OCI-M2 (cell line): ENCODE measurements around the gene CEACAM16.

Source experiments
- DNase-seq: peaks from one replicate; lab custom pipeline; 2025; ENCODE audit not compliant: unreplicated experiment; lab: John Stamatoyannopoulos, UW

The CEACAM16 gene

DNA sequence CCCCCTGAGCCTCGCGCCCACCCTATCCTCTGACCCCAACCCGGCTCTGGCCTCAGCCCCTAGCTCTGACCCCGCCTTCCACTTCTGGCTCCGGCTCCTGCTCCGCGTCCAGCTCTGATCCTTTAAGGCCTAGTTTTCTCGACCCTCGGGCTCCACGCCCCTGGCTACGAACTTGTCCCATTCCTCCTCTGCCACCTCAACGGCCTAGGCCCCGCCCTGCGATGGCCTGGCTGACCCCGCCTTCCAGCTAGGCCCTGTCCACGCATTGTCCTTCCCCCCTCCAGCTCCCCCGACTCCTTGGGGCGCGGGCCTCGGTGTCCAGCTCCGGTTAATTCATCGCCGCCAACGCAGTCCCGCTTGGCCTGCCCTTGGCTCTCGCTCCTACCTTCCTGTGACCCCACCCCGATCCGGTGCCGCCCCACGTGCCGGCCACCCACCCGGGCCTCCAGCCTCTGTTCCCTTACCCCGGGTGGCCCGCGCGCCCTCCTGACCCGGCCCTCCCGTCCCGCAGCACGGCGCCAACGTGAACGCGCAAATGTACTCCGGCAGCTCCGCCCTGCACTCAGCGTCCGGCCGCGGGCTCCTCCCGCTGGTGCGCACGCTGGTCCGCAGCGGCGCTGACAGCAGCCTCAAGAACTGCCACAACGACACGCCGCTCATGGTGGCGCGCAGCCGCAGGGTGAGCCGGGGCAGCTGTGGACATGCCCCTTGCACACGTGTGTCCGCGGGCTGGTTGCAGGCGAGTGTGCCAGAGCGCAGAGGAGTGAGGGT, 59.0 kb downstream of the CEACAM16 start:
- DNase-seq = no peak

DNA sequence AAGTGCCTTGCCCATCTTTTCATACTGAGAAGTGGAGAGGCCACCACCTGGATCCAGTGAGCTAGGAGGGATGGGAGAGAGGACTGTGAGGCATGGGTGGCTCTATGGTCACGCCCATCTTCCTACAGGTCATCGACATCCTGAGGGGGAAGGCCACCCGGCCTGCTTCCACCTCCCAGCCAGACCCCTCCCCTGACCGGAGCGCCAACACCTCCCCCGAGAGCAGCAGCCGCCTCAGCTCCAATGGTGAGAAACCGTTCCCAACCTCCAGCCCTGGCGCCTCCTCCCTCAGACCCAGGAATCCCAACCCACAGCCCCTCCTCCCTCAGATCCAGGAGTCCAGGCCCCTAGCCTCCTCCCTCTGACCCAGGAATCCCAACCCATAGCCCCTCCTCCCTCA, 59.6 kb downstream of the CEACAM16 start:
- no peak for DNase-seq

DNA sequence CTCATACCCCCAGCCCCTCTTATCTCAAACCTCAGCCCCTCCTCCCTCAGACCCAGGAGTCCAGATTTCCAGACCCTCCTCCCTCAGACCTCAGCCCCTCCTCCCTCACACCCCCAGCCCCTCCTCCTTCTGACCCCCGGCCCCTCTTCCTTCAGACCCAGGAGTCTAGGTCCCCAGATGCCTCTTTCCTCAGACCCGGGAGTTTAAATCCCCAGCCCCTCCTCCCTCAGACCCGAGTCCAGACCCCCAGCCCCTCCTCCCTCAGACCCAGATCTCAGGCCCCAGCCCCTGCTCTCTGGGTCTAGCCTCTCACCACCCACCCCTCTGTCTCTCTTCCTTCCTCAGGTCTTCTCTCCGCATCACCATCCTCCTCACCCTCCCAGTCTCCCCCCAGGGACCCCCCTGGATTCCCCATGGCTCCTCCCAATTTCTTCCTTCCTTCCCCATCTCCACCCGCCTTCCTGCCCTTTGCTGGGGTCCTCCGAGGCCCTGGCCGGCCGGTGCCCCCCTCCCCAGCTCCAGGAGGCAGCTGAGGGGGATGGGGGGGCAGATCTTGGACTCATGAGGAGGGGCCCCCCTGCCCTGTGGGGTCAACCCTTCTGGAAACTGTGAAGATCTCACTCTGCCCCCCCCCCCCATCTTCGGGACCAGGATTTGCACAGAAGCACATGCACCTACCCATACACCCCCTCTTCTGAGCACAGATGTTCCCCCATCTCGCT, 60.3 kb downstream of the CEACAM16 start:
- no peak for DNase-seq
